Uterus (tissue), 4 donors: ENCODE measurements around the gene GALNT15. TPM values are rescaled to one million over a fixed set of nuclear protein-coding genes. Genes with fewer than 3 reads are reported as not detected.

Source experiments
- DNase-seq, 2 donors: peaks; one replicate each; pipeline ENCODE4 v3.0.0-alpha.2; 2019 to 2020
- H3K27ac ChIP-seq, 2 donors: fragments of 200-600 bp; sonication (generic); 1 replicate in 1 of 2; 2 replicates in 1 of 2; pipeline ENCODE4 v1.5.1; 2016 to 2018
- H3K27me3 ChIP-seq, 2 donors: fragments of 200-600 bp; sonication (generic); one replicate each; pipeline ENCODE4 v1.5.1; 2018 to 2019; ENCODE audit warnings: control low read depth in 1 of 2
- H3K36me3 ChIP-seq, 2 donors: fragments of 200-600 bp; sonication (generic); one replicate each; pipeline ENCODE4 v1.5.1; 2019; ENCODE audit warnings: control low read depth in 1 of 2
- H3K4me1 ChIP-seq, 2 donors: fragments of 200-600 bp; sonication (generic); one replicate each; pipeline ENCODE4 v1.5.1; 2018 to 2019; ENCODE audit warnings: control low read depth in 1 of 2
- H3K4me3 ChIP-seq, 2 donors: fragments of 200-600 bp; sonication (generic); 1 replicate in 1 of 2; 2 replicates in 1 of 2; pipeline ENCODE4 v1.5.1; 2018 to 2019; ENCODE audit warnings: mild to moderate bottlenecking in 1 of 2
- H3K9me3 ChIP-seq, 2 donors: fragments of 200-600 bp; sonication (generic); one replicate each; pipeline ENCODE4 v1.5.1; 2019; ENCODE audit warnings: control low read depth in 1 of 2
- CTCF ChIP-seq, 4 experiments: fragments of 200-600 bp in 2 of 4; fragments of 450-650 bp in 2 of 4; sonication (generic) in 2 of 4; IDR thresholded peaks; one replicate each; pipeline ENCODE4 v1.5.1; 2016 to 2019; ENCODE audit warnings: antibody characterized with exemption in 4 of 4, mild to moderate bottlenecking in 2 of 4, moderate library complexity in 1 of 4
- POLR2A ChIP-seq, 2 donors: fragments of 450-650 bp; IDR thresholded peaks; one replicate each; pipeline ENCODE4 v1.6.1; 2016; ENCODE audit warnings: antibody characterized with exemption in 2 of 2, mild to moderate bottlenecking in 1 of 2, moderate library complexity in 1 of 2
- intact Hi-C: fragments of 100-400 bp; cut with DNase I; formaldehyde crosslinking; loops from one replicate; pipeline ENCODE4 v1.15.1; 2023; ENCODE audit warnings: low total_unique reads
- total RNA-seq, 4 donors: library from RNA; depleted of rRNA in 3 of 4; stranded (reverse); fragments of >200 nt in 3 of 4; gene quantifications; one replicate each; pipeline versions ENCODE4 v1.1.0 to v1.2.4, GENCODE V29; 2014 to 2023
- donor health status: DM: yes; HTN: yes; CAD: no.

Gene GALNT15
- total RNA-seq, 4 donors from 2014 or later = 6.6 to 85.2 (median 53.3) TPM

GRCh38 chr3:16189201-16189600 lies 14.7 kb downstream of the GALNT15 start:
- H3K36me3 ChIP-seq = no peaks in the 10 kb centered on the region
- H3K4me1 ChIP-seq = no peaks in the 10 kb centered on the region
- TF ChIP-seq CTCF (IDR thresholded peaks at IDR 0.05) = no peak
- TF ChIP-seq POLR2A (IDR thresholded peaks at IDR 0.05) = no peak
- no peak overlapping the region for H3K4me3 ChIP-seq
- H3K27ac ChIP-seq = no peak overlapping the region
- intact Hi-C loops = no loop called here
- DNase-seq = no peak
- no peaks in the 10 kb centered on the region for H3K27me3 ChIP-seq
- no peaks in the 10 kb centered on the region for H3K9me3 ChIP-seq

GRCh38 chr3:16190704-16191103 lies 16.2 kb downstream of the GALNT15 start:
- no peaks in the 10 kb centered on the region for H3K4me1 ChIP-seq
- no peaks in the 10 kb centered on the region for H3K27me3 ChIP-seq
- H3K27ac ChIP-seq = no peak overlapping the region
- no peak for TF ChIP-seq POLR2A (IDR thresholded peaks at IDR 0.05)
- no peak for TF ChIP-seq CTCF (IDR thresholded peaks at IDR 0.05)
- H3K36me3 ChIP-seq = no peaks in the 10 kb centered on the region
- intact Hi-C loops = no loop called here
- no peaks in the 10 kb centered on the region for H3K9me3 ChIP-seq
- no peak overlapping the region for H3K4me3 ChIP-seq
- DNase-seq = no peak

- no peak for TF ChIP-seq CTCF (IDR thresholded peaks at IDR 0.05)
- TF ChIP-seq POLR2A (IDR thresholded peaks at IDR 0.05) = no peak
- Histone ChIP-seq H3K36me3 (no peaks in the 10 kb centered on the region), H3K4me1 (no peaks in the 10 kb centered on the region), H3K9me3 (no peaks in the 10 kb centered on the region), H3K27me3 (no peaks in the 10 kb centered on the region), H3K4me3 (no peak overlapping the region), H3K27ac (no peak overlapping the region)
- DNase-seq = no peak
- intact Hi-C loops = no loop called here
These were observed 17.1 kb downstream of the GALNT15 start for GRCh38 chr3:16191591-16191990.

- H3K27me3 ChIP-seq = no peaks in the 10 kb centered on the region
- H3K9me3 ChIP-seq = no peaks in the 10 kb centered on the region
- no peaks in the 10 kb centered on the region for H3K4me1 ChIP-seq
- no peaks in the 10 kb centered on the region for H3K36me3 ChIP-seq
- no peak overlapping the region for H3K27ac ChIP-seq
- H3K4me3 ChIP-seq = no peak overlapping the region
- TF ChIP-seq CTCF (IDR thresholded peaks at IDR 0.05) (no peak), POLR2A (IDR thresholded peaks at IDR 0.05) (no peak)
- intact Hi-C loops = no loop called here
- no peak for DNase-seq
These were observed 17.8 kb downstream of the GALNT15 start for GRCh38 chr3:16192176-16192811.

- no peak for DNase-seq
- Histone ChIP-seq H3K27me3 (no peaks in the 10 kb centered on the region), H3K36me3 (no peaks in the 10 kb centered on the region), H3K4me1 (no peaks in the 10 kb centered on the region), H3K27ac (no peak overlapping the region), H3K9me3 (no peaks in the 10 kb centered on the region), H3K4me3 (no peak overlapping the region)
- no peak for TF ChIP-seq CTCF (IDR thresholded peaks at IDR 0.05)
- TF ChIP-seq POLR2A (IDR thresholded peaks at IDR 0.05) = no peak
- intact Hi-C loops = no loop called here
These were observed 23.9 kb downstream of the GALNT15 start for GRCh38 chr3:16198427-16198826.
